Osteoblast (primary cell): ENCODE results near the gene SCYGR4. TPM values are rescaled to one million over a fixed set of nuclear protein-coding genes. Genes with fewer than 3 reads are reported as not detected.

ENCODE experiments used
- DNase-seq: peaks from one replicate; pipeline ENCODE4 v3.0.0; 2011; ENCODE audit warnings: low spot score, mixed read lengths; ENCODE audit not compliant: insufficient read length; ENCODE audit errors: missing footprints
- H2AFZ ChIP-seq: 2 replicates; pipeline ENCODE4 v1.6.0; 2011; ENCODE audit warnings: mild to moderate bottlenecking, low read length
- H3K27ac ChIP-seq: 2 replicates; pipeline ENCODE4 v1.5.1; 2011; ENCODE audit warnings: mild to moderate bottlenecking, low read depth, low read length, moderate library complexity
- H3K27me3 ChIP-seq: 2 replicates; pipeline ENCODE4 v1.6.0; 2012; ENCODE audit warnings: mild to moderate bottlenecking, control low read depth, inconsistent platforms, low read length, moderate library complexity; ENCODE audit not compliant: insufficient read depth
- H3K36me3 ChIP-seq: 2 replicates; pipeline ENCODE4 v1.5.1; 2011; ENCODE audit warnings: mild to moderate bottlenecking, low read length, control low read depth, moderate library complexity; ENCODE audit not compliant: insufficient read depth
- H3K4me1 ChIP-seq: 2 replicates; pipeline ENCODE4 v1.5.1; 2011; ENCODE audit warnings: mild to moderate bottlenecking, low read length, control low read depth, moderate library complexity; ENCODE audit not compliant: insufficient read depth
- H3K4me2 ChIP-seq: 2 replicates; pipeline ENCODE4 v1.6.0; 2011; ENCODE audit warnings: mild to moderate bottlenecking, low read length; ENCODE audit not compliant: insufficient read depth
- H3K4me3 ChIP-seq: fragments of 200-600 bp; sonication (generic); 3 replicates; pipeline ENCODE4 v1.5.1; 2012; ENCODE audit warnings: mild to moderate bottlenecking, low read length, inconsistent platforms; ENCODE audit not compliant: insufficient read depth
- H3K79me2 ChIP-seq: 2 replicates; pipeline ENCODE4 v1.6.0; 2012; ENCODE audit warnings: mild to moderate bottlenecking, low read length, control low read depth, inconsistent platforms; ENCODE audit not compliant: insufficient read depth
- H3K9me3 ChIP-seq: 2 replicates; pipeline ENCODE4 v1.5.1; 2011; ENCODE audit warnings: low read depth, low read length, control low read depth
- H4K20me1 ChIP-seq: 2 replicates; pipeline ENCODE4 v1.6.0; 2012; ENCODE audit warnings: mild to moderate bottlenecking, low read length, control low read depth; ENCODE audit not compliant: insufficient read depth
- total RNA-seq: library from RNA; depleted of rRNA; stranded (reverse); fragments of >200 nt; gene quantifications from 2 replicates; pipeline ENCODE4 v1.2.3, GENCODE V29; 2012
- TF ChIP-seq, protein P1 (sequence below): IDR thresholded peaks from 2 replicates; pipeline ENCODE4 v1.5.1; 2011; ENCODE audit warnings: mild to moderate bottlenecking, low read depth, low read length, moderate library complexity; ENCODE audit errors: extremely low read depth

Gene SCYGR4
- total RNA-seq, 1 donor, result not detected

DNA sequence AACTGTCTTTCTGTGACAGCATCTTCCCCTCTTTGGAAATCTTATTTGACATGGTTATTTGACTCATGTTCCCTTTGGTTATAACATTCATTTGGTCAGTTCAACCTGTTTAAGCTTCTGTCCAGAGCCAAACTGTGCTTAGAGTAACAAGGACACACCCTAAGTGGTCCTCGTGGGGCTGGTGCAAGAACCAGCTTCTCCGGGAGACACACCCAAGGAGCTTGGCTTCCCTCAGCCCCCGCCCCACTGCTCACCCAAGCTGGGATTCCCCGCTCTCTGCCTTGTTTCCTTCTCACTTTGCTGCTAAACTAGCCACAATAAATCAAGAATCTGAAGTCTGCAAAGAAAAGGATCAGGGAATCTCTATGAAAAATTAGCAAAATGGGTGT, 4.0 kb upstream of the SCYGR4 start:
- H2AFZ ChIP-seq, result no peak overlapping the region
- H3K27ac ChIP-seq, result no peak overlapping the region
- H3K4me2 ChIP-seq, result no peak overlapping the region
- no peaks in the 10 kb centered on the region for H3K9me3 ChIP-seq
- no peaks in the 10 kb centered on the region for H3K36me3 ChIP-seq
- H4K20me1 ChIP-seq, result no peaks in the 10 kb centered on the region
- H3K4me3 ChIP-seq, result no peak overlapping the region
- no peaks in the 10 kb centered on the region for H3K27me3 ChIP-seq
- no peaks in the 10 kb centered on the region for H3K4me1 ChIP-seq
- no peak for DNase-seq
- TF ChIP-seq, protein P1, sequence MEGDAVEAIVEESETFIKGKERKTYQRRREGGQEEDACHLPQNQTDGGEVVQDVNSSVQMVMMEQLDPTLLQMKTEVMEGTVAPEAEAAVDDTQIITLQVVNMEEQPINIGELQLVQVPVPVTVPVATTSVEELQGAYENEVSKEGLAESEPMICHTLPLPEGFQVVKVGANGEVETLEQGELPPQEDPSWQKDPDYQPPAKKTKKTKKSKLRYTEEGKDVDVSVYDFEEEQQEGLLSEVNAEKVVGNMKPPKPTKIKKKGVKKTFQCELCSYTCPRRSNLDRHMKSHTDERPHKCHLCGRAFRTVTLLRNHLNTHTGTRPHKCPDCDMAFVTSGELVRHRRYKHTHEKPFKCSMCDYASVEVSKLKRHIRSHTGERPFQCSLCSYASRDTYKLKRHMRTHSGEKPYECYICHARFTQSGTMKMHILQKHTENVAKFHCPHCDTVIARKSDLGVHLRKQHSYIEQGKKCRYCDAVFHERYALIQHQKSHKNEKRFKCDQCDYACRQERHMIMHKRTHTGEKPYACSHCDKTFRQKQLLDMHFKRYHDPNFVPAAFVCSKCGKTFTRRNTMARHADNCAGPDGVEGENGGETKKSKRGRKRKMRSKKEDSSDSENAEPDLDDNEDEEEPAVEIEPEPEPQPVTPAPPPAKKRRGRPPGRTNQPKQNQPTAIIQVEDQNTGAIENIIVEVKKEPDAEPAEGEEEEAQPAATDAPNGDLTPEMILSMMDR, result no peak
- no peaks in the 10 kb centered on the region for H3K79me2 ChIP-seq

GRCh38 chr2:227614246-227614645, 3.1 kb upstream of the SCYGR4 start:
- Histone ChIP-seq H3K27me3 (no peaks in the 10 kb centered on the region), H3K27ac (no peak overlapping the region), H3K4me3 (no peak overlapping the region), H3K9me3 (no peaks in the 10 kb centered on the region), H3K36me3 (no peaks in the 10 kb centered on the region), H2AFZ (no peak overlapping the region), H4K20me1 (no peaks in the 10 kb centered on the region), H3K79me2 (no peaks in the 10 kb centered on the region), H3K4me1 (no peaks in the 10 kb centered on the region), H3K4me2 (no peak overlapping the region)
- TF ChIP-seq, protein P1, result no peak
- DNase-seq, result no peak

GRCh38 chr2:227614740-227615139, 2.6 kb upstream of the SCYGR4 start, which contains the start of gene SCYGR3:
Gene SCYGR3 (minus strand): TSS chr2:227614840. CDS start chr2:227614840, 0 bp downstream.
- Histone ChIP-seq H2AFZ (no peak within 1 kb of the TSS), H3K4me2 (no peak within 1 kb of the TSS), H3K4me1 (no peaks in the 10 kb centered on the region), H3K27me3 (no peaks in the 10 kb centered on the region), H3K4me3 (no peak within 1 kb of the TSS), H3K36me3 (no peaks in the 10 kb centered on the region), H3K79me2 (no peaks in the 10 kb centered on the region), H4K20me1 (no peaks in the 10 kb centered on the region), H3K27ac (no peak within 1 kb of the TSS), H3K9me3 (no peaks in the 10 kb centered on the region)
- TF ChIP-seq, protein P1, result no peak
- no peak for DNase-seq

GRCh38 chr2:227615181-227615580, 2.1 kb upstream of the SCYGR4 start:
- TF ChIP-seq, protein P1, result no peak
- H3K4me2 ChIP-seq, result no peak overlapping the region
- no peaks in the 10 kb centered on the region for H3K9me3 ChIP-seq
- no peaks in the 10 kb centered on the region for H3K79me2 ChIP-seq
- no peaks in the 10 kb centered on the region for H3K36me3 ChIP-seq
- DNase-seq, result no peak
- no peak overlapping the region for H3K4me3 ChIP-seq
- H4K20me1 ChIP-seq, result no peaks in the 10 kb centered on the region
- H2AFZ ChIP-seq, result no peak overlapping the region
- no peaks in the 10 kb centered on the region for H3K4me1 ChIP-seq
- H3K27ac ChIP-seq, result no peak overlapping the region
- no peaks in the 10 kb centered on the region for H3K27me3 ChIP-seq
